Muscle layer of colon (tissue), 2 donors: ENCODE results near the gene ZBTB1.

Source experiments
- H3K27ac ChIP-seq: one replicate; pipeline ENCODE4 v1.7.0; 2013; ENCODE audit warnings: low read depth, mild to moderate bottlenecking, low read length, moderate library complexity
- H3K27me3 ChIP-seq, 2 donors: one replicate each; pipeline ENCODE4 v1.7.0; 2013; ENCODE audit warnings: low read length in 2 of 2, mild to moderate bottlenecking in 2 of 2; ENCODE audit not compliant: insufficient read depth in 2 of 2, control insufficient read depth in 1 of 2
- H3K36me3 ChIP-seq: one replicate; pipeline ENCODE4 v1.7.0; 2013; ENCODE audit warnings: mild to moderate bottlenecking, low read length; ENCODE audit not compliant: insufficient read depth
- H3K4me1 ChIP-seq: one replicate; pipeline ENCODE4 v1.7.0; 2013; ENCODE audit warnings: mild to moderate bottlenecking, low read length; ENCODE audit not compliant: insufficient read depth
- H3K4me3 ChIP-seq, 2 donors: one replicate each; pipeline ENCODE4 v1.7.0; 2013; ENCODE audit warnings: low read length in 2 of 2, low read depth in 1 of 2, mild to moderate bottlenecking in 1 of 2, moderate library complexity in 1 of 2
- H3K9ac ChIP-seq: one replicate; pipeline ENCODE4 v1.7.0; 2013; ENCODE audit warnings: low read length
- H3K9me3 ChIP-seq: one replicate; pipeline ENCODE4 v1.7.0; 2013; ENCODE audit warnings: mild to moderate bottlenecking, low read length
- donor health status: abdominal sarcoma.
- donor health status: Adenocarcinoma of cecum.

Gene ZBTB1

GRCh38 chr14:64504310-64504896, at the start of gene ZBTB1:
Gene ZBTB1, plus strand, starts transcription at chr14:64504770. Its CDS starts 16,735 bp downstream, at chr14:64521505.
- peaks cover 53% of the 10 kb centered on the region for H3K4me1 ChIP-seq

GRCh38 chr14:64459405-64460136, 45.0 kb upstream of the ZBTB1 start:
- no peaks in the 10 kb centered on the region for H3K27me3 ChIP-seq
- no peak overlapping the region for H3K9ac ChIP-seq
- H3K27ac ChIP-seq: no peak overlapping the region
- H3K36me3 ChIP-seq: peaks cover 12% of the 10 kb centered on the region
- no peak overlapping the region for H3K4me3 ChIP-seq
- H3K9me3 ChIP-seq: no peaks in the 10 kb centered on the region
- H3K4me1 ChIP-seq: no peaks in the 10 kb centered on the region

More at GRCh38 chr14:64504310-64504896, at the start of gene ZBTB1:
- peak within 1 kb of the TSS; percentile 100 for H3K27ac ChIP-seq
- H3K27me3 ChIP-seq: no peaks in the 10 kb centered on the region
- peak within 1 kb of the TSS; percentile 79 to 97 for H3K4me3 ChIP-seq
- H3K9me3 ChIP-seq: no peaks in the 10 kb centered on the region
- H3K9ac ChIP-seq: peak within 1 kb of the TSS; percentile 27
- no peaks in the 10 kb centered on the region for H3K36me3 ChIP-seq

- H3K4me1 ChIP-seq: peaks cover 3% of the 10 kb centered on the region
- no peaks in the 10 kb centered on the region for H3K9me3 ChIP-seq
- no peak overlapping the region for H3K27ac ChIP-seq
- H3K27me3 ChIP-seq: no peaks in the 10 kb centered on the region
- no peak overlapping the region for H3K9ac ChIP-seq
- H3K4me3 ChIP-seq: no peak overlapping the region
- peaks cover 3% of the 10 kb centered on the region for H3K36me3 ChIP-seq
These were observed 43.3 kb upstream of the ZBTB1 start for GRCh38 chr14:64461221-64461620.

- Histone ChIP-seq H3K27ac (no peak overlapping the region), H3K27me3 (no peaks in the 10 kb centered on the region), H3K4me3 (no peak overlapping the region), H3K9ac (no peak overlapping the region), H3K4me1 (peaks cover 4% of the 10 kb centered on the region), H3K36me3 (peaks cover 3% of the 10 kb centered on the region), H3K9me3 (no peaks in the 10 kb centered on the region)
These were observed 41.4 kb upstream of the ZBTB1 start for GRCh38 chr14:64463195-64463594.

- Histone ChIP-seq H3K4me3 (no peak overlapping the region), H3K27ac (no peak overlapping the region), H3K4me1 (peaks cover 4% of the 10 kb centered on the region), H3K27me3 (no peaks in the 10 kb centered on the region), H3K9ac (no peak overlapping the region), H3K9me3 (no peaks in the 10 kb centered on the region), H3K36me3 (peaks cover 2% of the 10 kb centered on the region)
These were observed 40.7 kb upstream of the ZBTB1 start for GRCh38 chr14:64463873-64464272.

- peak overlapping the region in 1 of 2 donors; percentile 49 for H3K4me3 ChIP-seq
- H3K4me1 ChIP-seq: peaks cover 4% of the 10 kb centered on the region
- H3K9ac ChIP-seq: no peak overlapping the region
- no peaks in the 10 kb centered on the region for H3K9me3 ChIP-seq
- no peaks in the 10 kb centered on the region for H3K27me3 ChIP-seq
- no peaks in the 10 kb centered on the region for H3K36me3 ChIP-seq
- H3K27ac ChIP-seq: no peak overlapping the region
These were observed 39.9 kb upstream of the ZBTB1 start for GRCh38 chr14:64464651-64465050.

- H3K4me3 ChIP-seq: peak within 1 kb of the TSS; percentile 49 to 72
- peaks cover 4% of the 10 kb centered on the region for H3K4me1 ChIP-seq
- H3K9me3 ChIP-seq: no peaks in the 10 kb centered on the region
- H3K36me3 ChIP-seq: no peaks in the 10 kb centered on the region
- H3K27me3 ChIP-seq: no peaks in the 10 kb centered on the region
- no peak within 1 kb of the TSS for H3K9ac ChIP-seq
- H3K27ac ChIP-seq: peak within 1 kb of the TSS; percentile 61
These were observed 39.3 kb upstream of the ZBTB1 start, which contains the start of gene AKAP5 for GRCh38 chr14:64465191-64465822. Gene AKAP5, plus strand, starts transcription at chr14:64465499. Its CDS starts 2,896 bp downstream, at chr14:64468395.

- H3K9ac ChIP-seq: no peak overlapping the region
- H3K4me1 ChIP-seq: peaks cover 4% of the 10 kb centered on the region
- H3K36me3 ChIP-seq: no peaks in the 10 kb centered on the region
- H3K4me3 ChIP-seq: peak overlapping the region; percentile 49 to 72
- H3K27me3 ChIP-seq: no peaks in the 10 kb centered on the region
- no peaks in the 10 kb centered on the region for H3K9me3 ChIP-seq
- peak overlapping the region; percentile 61 for H3K27ac ChIP-seq
These were observed 38.6 kb upstream of the ZBTB1 start for GRCh38 chr14:64465831-64466554.

GRCh38 chr14:64467101-64467500, 37.5 kb upstream of the ZBTB1 start:
- Histone ChIP-seq H3K4me3 (no peak overlapping the region), H3K9me3 (no peaks in the 10 kb centered on the region), H3K4me1 (peaks cover 4% of the 10 kb centered on the region), H3K27me3 (no peaks in the 10 kb centered on the region), H3K36me3 (no peaks in the 10 kb centered on the region), H3K27ac (no peak overlapping the region), H3K9ac (no peak overlapping the region)

GRCh38 chr14:64467566-64467965, 37.0 kb upstream of the ZBTB1 start:
- no peaks in the 10 kb centered on the region for H3K9me3 ChIP-seq
- no peak overlapping the region for H3K9ac ChIP-seq
- no peaks in the 10 kb centered on the region for H3K36me3 ChIP-seq
- H3K27me3 ChIP-seq: no peaks in the 10 kb centered on the region
- no peak overlapping the region for H3K4me3 ChIP-seq
- peaks cover 4% of the 10 kb centered on the region for H3K4me1 ChIP-seq
- H3K27ac ChIP-seq: no peak overlapping the region

- H3K27me3 ChIP-seq: no peaks in the 10 kb centered on the region
- peaks cover 4% of the 10 kb centered on the region for H3K4me1 ChIP-seq
- no peaks in the 10 kb centered on the region for H3K36me3 ChIP-seq
- no peak overlapping the region for H3K4me3 ChIP-seq
- H3K9me3 ChIP-seq: no peaks in the 10 kb centered on the region
- no peak overlapping the region for H3K9ac ChIP-seq
- H3K27ac ChIP-seq: no peak overlapping the region
These were observed 36.1 kb upstream of the ZBTB1 start for GRCh38 chr14:64468451-64468850.
